Stimulated activated CD4-positive, alpha-beta T cell treated with anti-CD3 and anti-CD28 coated beads, Interleukin-12 subunit alpha, Interleukin-12 subunit beta, amount 100 ng/mL, for 48 hours (primary cell): ENCODE results near the gene PRPF31.

Source experiments
- DNase-seq, 3 donors: peaks; one replicate each; pipeline ENCODE4 v3.0.0-alpha.2; 2020; ENCODE audit warnings: low read depth in 2 of 3, low spot score in 1 of 3

The PRPF31 gene

GRCh38 chr19:54138489-54139256 is 23.1 kb downstream of the PRPF31 start:
- peak in 1 of 3 donors; percentile 24 for DNase-seq

DNA sequence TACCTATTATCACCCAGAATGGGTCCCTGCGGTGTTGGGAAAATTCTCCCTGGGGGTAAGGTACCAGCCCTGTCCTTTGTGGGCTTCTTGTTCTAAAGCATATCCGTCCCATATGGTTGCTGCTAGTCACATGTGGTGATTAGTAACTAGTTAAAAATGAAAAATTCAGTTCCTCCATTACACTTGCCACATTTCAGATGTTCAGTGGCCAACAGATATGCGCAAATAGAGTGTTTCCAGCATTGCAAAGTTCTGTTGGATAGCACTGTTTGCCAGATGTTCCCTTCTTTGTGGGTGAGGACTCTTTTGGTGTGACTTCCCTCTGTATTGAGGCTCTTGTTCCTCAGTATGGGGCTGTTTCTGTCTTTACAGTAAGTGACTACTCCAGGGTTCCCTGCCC is 25.8 kb downstream of the PRPF31 start:
- no peak for DNase-seq

DNA sequence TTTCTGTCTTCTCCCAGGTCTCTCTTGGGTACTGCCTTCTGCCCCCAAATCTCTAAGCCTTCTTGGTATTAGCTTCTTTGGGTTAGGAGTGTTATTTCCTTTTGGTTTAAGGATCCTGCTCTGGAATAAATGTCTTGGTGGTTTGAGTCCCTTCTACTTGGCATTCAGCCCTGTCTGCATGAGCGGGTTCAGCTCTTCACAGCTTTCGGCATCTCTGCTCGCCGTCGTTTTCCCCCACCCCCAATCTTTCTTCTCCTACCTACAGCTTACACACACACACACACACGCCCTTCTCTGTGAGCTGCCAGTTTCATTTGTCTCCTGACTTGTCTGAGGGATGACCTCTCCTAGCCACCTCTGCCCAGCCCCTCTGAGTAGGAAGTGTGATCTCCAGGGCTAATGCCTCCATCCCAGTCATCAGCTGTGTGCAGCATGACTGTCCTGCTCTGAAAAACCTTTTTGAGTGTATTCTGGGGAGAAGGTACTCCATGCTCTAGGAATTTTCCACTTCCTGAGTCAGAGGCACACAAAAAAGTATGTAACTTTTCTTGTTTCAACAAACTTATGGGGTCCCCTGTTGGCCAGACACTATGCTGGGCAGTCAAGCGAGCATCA is 26.7 kb downstream of the PRPF31 start:
- DNase-seq: no peak

DNA sequence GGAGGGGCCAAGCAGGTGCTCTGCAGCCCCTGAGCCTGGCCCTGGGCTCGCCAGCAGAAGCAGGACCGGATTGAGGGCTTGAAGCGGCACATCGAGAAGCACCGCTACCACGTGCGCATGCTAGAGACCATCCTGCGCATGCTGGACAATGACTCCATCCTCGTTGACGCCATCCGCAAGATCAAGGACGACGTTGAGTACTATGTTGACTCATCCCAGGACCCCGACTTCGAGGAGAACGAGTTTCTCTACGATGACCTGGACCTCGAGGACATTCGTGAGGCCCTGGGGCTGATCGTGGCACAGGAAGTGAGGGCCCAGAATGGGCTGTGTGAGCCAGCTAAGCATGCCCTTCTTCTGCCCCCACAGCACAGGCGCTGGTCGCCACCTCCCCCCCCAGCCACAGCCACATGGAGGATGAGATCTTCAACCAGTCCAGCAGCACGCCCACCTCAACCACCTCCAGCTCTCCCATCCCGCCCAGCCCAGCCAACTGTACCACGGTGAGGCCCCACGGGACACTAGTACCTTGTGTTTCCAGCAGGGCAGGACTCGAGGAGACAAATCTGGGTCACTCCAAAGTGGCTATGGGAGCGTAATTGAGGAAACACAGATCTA is 30.1 kb downstream of the PRPF31 start:
- no peak for DNase-seq

GRCh38 chr19:54147676-54148075 is 32.1 kb downstream of the PRPF31 start:
- DNase-seq: no peak

DNA sequence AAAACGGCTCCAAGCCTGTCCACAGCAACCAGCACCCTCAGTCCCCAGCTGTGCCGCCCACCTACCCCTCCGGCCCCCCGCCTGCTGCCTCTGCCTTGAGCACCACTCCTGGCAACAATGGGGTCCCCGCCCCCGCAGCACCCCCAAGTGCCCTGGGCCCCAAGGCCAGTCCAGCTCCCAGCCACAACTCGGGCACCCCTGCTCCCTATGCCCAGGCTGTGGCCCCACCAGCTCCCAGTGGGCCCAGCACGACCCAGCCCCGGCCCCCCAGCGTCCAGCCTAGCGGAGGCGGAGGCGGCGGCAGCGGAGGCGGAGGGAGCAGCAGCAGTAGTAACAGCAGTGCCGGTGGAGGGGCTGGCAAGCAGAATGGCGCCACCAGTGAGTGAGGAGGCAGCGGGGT is 32.6 kb downstream of the PRPF31 start:
- DNase-seq: no peak

- no peak for DNase-seq
These were observed 33.7 kb downstream of the PRPF31 start for GRCh38 chr19:54149021-54149812.

DNA sequence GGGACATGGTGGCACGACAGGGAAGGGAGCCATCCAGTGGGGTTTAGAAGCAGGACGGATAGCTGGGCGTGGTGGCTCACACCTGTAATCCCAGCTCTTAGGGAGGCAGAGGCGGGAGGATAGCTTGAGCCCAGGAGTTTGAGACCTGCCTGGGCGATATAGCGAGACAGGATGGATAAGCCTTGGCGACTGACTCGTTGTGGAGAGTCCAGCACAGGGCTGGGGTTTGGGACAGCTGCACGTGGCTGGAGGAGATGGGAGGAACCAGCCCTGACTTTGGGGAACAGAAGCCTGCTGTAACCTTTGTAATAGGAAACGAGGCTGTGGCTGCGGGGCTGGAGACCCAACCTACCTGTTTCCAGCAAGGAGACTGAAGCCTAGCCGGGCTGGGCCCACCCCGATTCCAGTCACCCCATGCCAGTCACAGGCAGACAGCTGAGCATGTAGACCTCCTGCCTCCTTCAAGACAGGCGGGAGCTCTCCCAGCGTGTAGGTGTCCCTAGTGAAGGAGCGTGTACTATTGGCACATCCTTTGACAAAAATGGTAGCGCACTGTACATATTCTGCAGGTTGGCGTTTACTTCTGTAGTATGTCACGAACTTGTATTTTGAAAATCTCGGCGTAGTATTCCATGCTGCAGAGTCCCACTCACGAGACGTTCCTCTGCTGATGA is 35.9 kb downstream of the PRPF31 start:
- no peak for DNase-seq

DNA sequence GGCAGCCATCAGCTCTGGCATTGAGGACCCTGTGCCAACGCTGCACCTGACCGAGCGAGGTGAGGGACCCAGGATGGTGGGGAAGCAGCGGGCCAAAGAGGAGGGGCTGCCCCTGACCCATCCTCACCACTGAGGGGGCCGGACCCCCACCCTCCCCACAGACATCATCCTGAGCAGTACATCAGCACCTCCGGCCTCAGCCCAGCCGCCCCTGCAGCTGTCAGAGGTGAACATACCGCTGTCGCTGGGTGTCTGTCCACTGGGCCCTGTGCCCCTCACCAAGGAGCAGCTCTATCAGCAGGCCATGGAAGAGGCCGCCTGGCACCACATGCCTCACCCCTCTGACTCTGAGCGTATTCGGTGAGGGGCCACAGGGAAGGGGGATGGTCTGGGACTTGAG is 36.7 kb downstream of the PRPF31 start:
- DNase-seq: no peak

DNA sequence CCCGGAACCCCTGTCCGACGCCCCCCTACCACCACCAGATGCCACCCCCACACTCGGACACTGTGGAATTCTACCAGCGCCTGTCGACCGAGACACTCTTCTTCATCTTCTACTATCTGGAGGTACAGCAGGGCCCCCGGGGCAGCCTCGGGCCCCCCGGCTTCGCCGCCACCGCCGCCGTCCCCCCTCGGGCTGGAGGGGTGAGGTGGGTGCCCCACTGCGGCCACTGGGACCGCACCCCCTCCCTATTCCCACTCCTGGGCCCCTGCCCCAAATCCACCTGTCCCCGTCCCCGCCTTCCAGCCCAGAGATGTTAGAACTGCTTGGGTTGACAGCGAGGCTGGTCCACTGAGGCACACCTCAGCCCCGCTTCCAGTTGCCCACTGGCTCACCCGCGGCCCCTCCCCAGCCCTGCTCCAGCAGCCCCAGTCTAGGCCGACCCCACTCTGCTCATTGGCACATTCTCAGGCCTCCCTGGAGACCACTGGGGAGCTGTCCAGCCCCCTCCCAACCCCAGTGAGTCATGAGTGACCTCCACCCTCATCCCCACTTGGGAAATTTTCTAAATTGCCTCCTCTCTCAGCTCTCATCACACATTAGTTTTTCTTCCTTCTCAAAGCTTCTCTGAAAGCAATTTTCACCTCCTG is 37.4 kb downstream of the PRPF31 start:
- DNase-seq: no peak

GRCh38 chr19:54153731-54154326 is 38.3 kb downstream of the PRPF31 start:
- no peak for DNase-seq

DNA sequence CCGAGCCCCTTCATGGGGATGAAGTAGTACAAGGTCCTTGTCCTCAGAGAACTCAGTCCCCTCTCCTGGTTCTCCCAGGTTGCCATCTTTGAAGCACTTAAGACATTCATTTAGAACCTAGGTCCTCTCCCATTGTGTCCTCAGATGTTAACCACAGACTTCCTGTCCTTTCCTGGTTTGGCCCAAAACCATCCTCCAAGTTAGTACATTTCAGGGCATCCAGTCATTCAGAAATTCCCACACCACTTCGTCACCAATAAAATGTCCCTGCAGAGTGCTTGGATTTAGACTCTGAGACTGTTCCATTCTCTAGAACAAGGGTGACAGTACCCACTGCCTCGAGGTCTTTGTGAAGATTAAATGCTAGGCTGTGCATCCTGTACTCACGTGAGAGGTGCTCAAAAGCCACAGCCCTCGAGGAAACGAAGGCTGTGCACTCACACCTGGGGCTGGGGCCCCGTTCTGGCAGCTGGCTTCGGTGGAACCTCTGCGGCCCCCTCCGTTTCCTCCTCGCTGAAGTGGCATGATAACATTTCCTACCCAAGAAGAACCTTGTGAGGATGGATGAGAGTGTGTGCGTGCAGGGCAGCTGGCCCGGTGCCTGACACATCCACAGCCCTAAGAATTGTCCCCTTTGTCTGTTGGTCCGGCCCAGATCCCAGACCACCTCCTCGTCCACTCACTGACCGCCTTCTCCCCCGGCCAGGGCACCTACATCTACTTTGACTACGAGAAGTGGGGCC is 39.2 kb downstream of the PRPF31 start:
- no peak for DNase-seq

DNA sequence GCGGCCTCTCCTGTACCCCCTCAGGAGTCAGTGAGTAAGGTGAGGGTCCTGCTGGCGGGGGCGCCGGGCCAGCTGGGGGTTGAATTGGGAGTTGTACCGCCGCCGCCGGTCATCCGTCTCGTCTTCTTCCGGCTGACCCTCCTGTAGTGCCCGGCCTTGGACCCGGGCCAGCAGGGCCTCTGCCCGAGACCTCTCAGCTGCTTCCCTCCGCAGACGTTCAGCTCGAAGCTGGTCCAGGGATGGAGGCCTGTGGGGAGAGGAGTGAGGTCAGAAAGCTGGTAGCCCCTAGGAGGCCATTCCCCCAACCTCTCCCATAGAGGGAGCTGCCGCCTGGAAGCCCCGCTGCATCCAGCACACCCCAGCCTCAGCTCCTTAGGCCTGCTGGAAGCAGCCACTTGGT is 40.1 kb downstream of the PRPF31 start:
- DNase-seq: no peak

GRCh38 chr19:54156490-54156889 is 40.9 kb downstream of the PRPF31 start:
- DNase-seq: no peak

DNA sequence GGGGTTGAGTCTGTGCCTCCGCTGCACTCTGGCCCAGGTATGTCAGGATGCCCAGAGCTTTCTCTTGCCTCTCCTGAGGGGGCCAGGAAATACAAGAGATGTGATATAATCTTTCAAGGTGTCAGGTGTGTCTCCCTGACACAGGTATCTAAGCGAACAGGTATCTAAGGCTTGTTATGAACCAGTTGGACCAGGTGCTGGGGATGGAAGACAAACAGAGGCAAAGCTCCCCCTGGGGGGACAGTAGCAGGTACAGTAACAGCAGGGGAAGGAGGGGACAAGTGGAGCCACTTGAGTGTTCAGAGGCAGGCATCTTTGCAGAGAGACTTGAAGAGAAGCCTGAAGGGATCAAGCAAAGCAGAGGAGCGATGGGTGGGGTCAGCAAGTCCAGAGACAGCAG is 41.4 kb downstream of the PRPF31 start:
- no peak for DNase-seq

DNA sequence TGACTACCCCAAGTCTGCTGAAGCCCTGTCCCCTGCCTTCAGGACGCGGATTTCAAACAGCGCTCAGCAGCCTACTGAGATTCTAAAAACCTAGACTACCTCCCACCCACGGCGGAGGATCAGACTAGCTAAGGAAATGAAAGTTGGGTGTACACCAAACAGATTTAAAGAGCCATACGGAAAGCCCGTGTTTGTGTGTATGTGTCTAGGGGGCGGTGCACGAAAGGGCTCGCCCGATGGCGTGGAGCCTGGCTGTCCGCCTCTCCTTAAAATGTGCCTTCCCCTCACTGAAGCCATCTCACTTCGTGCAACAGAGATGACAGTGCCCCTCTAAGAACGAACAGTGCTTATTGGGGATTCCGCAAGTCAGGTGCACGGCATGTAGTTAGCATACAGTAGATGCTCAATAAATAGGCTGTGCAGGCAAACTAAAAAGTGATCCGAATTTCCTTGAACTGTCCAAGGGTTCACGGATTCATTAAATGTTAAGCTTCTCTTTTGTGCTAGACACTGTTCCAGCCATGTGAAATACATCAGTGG is 43.3 kb downstream of the PRPF31 start:
- no peak for DNase-seq

GRCh38 chr19:54159352-54160181 is 44.0 kb downstream of the PRPF31 start, which contains the start of gene LENG1:
Gene LENG1 (minus strand): TSS chr19:54159721. CDS start chr19:54159695, 26 bp downstream.
- DNase-seq: peak; percentile 95 to 99 (median 97)

- DNase-seq: no peak
These were observed 44.7 kb downstream of the PRPF31 start for GRCh38 chr19:54160182-54160811.
